GM12891 (cell line): ENCODE results near the gene FCER1G. TPM values are rescaled to one million over a fixed set of nuclear protein-coding genes. Genes with fewer than 3 reads are reported as not detected.
A peak's percentile ranks its signal among the peaks of the same experiment; 100 is the strongest.

ENCODE experiments used
- DNase-seq: peaks from one replicate; pipeline ENCODE4 v3.0.0; 2011; ENCODE audit warnings: low spot score; ENCODE audit not compliant: insufficient read length
- FAIRE-seq: peaks from 2 replicates; lab custom pipeline; 2011; peaks lifted over from hg19 to GRCh38; lab: Jason Lieb, UNC
- PAX5 ChIP-seq: IDR thresholded peaks from 2 replicates; pipeline ENCODE4 v1.6.1; 2011; ENCODE audit warnings: low read length, moderate library complexity, mild to moderate bottlenecking; ENCODE audit not compliant: insufficient read depth, severe bottlenecking
- POLR2A ChIP-seq: IDR thresholded peaks from 2 replicates; pipeline ENCODE4 v1.6.1; 2011; ENCODE audit warnings: low read depth, low read length, control low read depth
- POLR2AphosphoS5 ChIP-seq: IDR thresholded peaks from 2 replicates; pipeline ENCODE4 v1.6.1; 2011; ENCODE audit warnings: low read depth, low read length, control low read depth
- POU2F2 ChIP-seq: IDR thresholded peaks from 2 replicates; pipeline ENCODE4 v1.6.1; 2011; ENCODE audit warnings: low read depth, mild to moderate bottlenecking, control low read depth, low read length, moderate library complexity
- SPI1 ChIP-seq: IDR thresholded peaks from 2 replicates; pipeline ENCODE4 v1.6.1; 2011; ENCODE audit warnings: low read depth, low read length, control low read depth
- TAF1 ChIP-seq: IDR thresholded peaks from 2 replicates; pipeline ENCODE4 v1.6.1; 2011; ENCODE audit warnings: low read depth, low read length, control low read depth
- polyA plus RNA-seq: library from polyadenylated mRNA; unstranded; fragments of >200 nt; gene quantifications from one replicate; pipeline ENCODE4 v1.2.1, GENCODE V29; 2012; ENCODE audit warnings: low read depth, missing spikeins, inconsistent platforms; ENCODE audit not compliant: missing spikeins

Gene FCER1G
- polyA plus RNA-seq = 6.0 TPM

GRCh38 chr1:161215076-161215475, at the start of gene FCER1G:
FCER1G (plus strand) TSS chr1:161215295; CDS start chr1:161215322, 27 bp downstream.
- DNase-seq (no peak), FAIRE-seq (no peak)
- no peak for TF ChIP-seq PAX5
- no peak for TF ChIP-seq TAF1
- no peak for TF ChIP-seq POLR2AphosphoS5
- no peak for TF ChIP-seq POLR2A
- no peak for TF ChIP-seq SPI1
- TF ChIP-seq POU2F2 = no peak

- FAIRE-seq (peak; percentile 97), DNase-seq (peak; percentile 83)
- TF ChIP-seq POLR2A (peak; percentile 92), TAF1 (peak; percentile 53; the same call in 1 of the 2 replicates), POU2F2 (peak; percentile 36; the same call in 1 of the 2 replicates), POLR2AphosphoS5 (peak; percentile 87), SPI1 (0 out of 2 replicates have a peak, but pooled peaks have one; percentile 7), PAX5 (no peak)
These were observed 49.1 kb upstream of the FCER1G start, which contains the start of gene PPOX for GRCh38 chr1:161165742-161166668. PPOX (plus strand) TSS chr1:161166426; CDS start chr1:161166848, 422 bp downstream.

GRCh38 chr1:161166669-161167548, 48.2 kb upstream of the FCER1G start:
- TF ChIP-seq SPI1 (no peak), POLR2AphosphoS5 (no peak), PAX5 (no peak), TAF1 (no peak), POLR2A (no peak), POU2F2 (no peak; the same call in 1 of the 2 replicates)
- DNase-seq = no peak
- FAIRE-seq = peak; percentile 48

- DNase-seq (no peak), FAIRE-seq (no peak)
- TF ChIP-seq POU2F2 = no peak
- TF ChIP-seq TAF1 = no peak
- TF ChIP-seq POLR2AphosphoS5 = no peak
- TF ChIP-seq POLR2A = no peak
- TF ChIP-seq PAX5 = no peak
- no peak for TF ChIP-seq SPI1
These were observed 46.2 kb upstream of the FCER1G start for GRCh38 chr1:161168906-161169305.

- FAIRE-seq = no peak
- no peak for DNase-seq
- TF ChIP-seq POU2F2 (no peak), SPI1 (no peak), PAX5 (no peak), TAF1 (no peak), POLR2A (no peak), POLR2AphosphoS5 (no peak)
These were observed 43.9 kb upstream of the FCER1G start for GRCh38 chr1:161171191-161171590.

GRCh38 chr1:161171696-161172095, 43.4 kb upstream of the FCER1G start:
- FAIRE-seq = no peak
- TF ChIP-seq POLR2A (no peak), POLR2AphosphoS5 (no peak), TAF1 (no peak), POU2F2 (no peak), SPI1 (no peak), PAX5 (no peak)

GRCh38 chr1:161172349-161172748, 42.7 kb upstream of the FCER1G start:
- DNase-seq = no peak
- no peak for FAIRE-seq
- TF ChIP-seq SPI1 (no peak), TAF1 (no peak), POU2F2 (no peak), PAX5 (no peak), POLR2A (no peak), POLR2AphosphoS5 (no peak)

More at GRCh38 chr1:161171696-161172095, 43.4 kb upstream of the FCER1G start:
- DNase-seq = no peak

- no peak for DNase-seq
- no peak for TF ChIP-seq POLR2AphosphoS5
- FAIRE-seq = no peak
These were observed 42.2 kb upstream of the FCER1G start for GRCh38 chr1:161172776-161173376.

- FAIRE-seq = no peak
- TF ChIP-seq POLR2A = no peak
- TF ChIP-seq TAF1 = no peak
- TF ChIP-seq POU2F2 = no peak
- no peak for TF ChIP-seq POLR2AphosphoS5
- TF ChIP-seq PAX5 = no peak
- TF ChIP-seq SPI1 = no peak
These were observed 41.4 kb upstream of the FCER1G start for GRCh38 chr1:161173711-161174110.

GRCh38 chr1:161174911-161175310, 40.2 kb upstream of the FCER1G start:
- TF ChIP-seq POLR2AphosphoS5 = no peak
- TF ChIP-seq POLR2A = no peak
- FAIRE-seq (no peak), DNase-seq (no peak)

More at GRCh38 chr1:161173711-161174110, 41.4 kb upstream of the FCER1G start:
- DNase-seq = no peak
